OCI-LY1 (cell line): ENCODE measurements around the gene CHID1.

Experiments used
- H2AFZ ChIP-seq: fragments of 200-600 bp; sonication (generic), shearing (Covaris generic); 2 replicates; pipeline ENCODE4 v1.6.0; 2014; ENCODE audit warnings: antibody characterized with exemption, mild to moderate bottlenecking, low read length
- H3F3A ChIP-seq: fragments of 200-600 bp; sonication (generic), shearing (Covaris generic); 2 replicates; pipeline ENCODE4 v1.6.0; 2014; ENCODE audit warnings: mild to moderate bottlenecking, antibody characterized with exemption, low read length, moderate library complexity; ENCODE audit not compliant: insufficient read depth
- H3K27ac ChIP-seq: fragments of 200-600 bp; sonication (generic); 2 replicates; pipeline ENCODE4 v1.5.1; 2014; ENCODE audit warnings: low read length, mixed run types, mild to moderate bottlenecking, low read depth; ENCODE audit not compliant: poor library complexity, severe bottlenecking
- H3K27me3 ChIP-seq: fragments of 200-600 bp; sonication (generic); 2 replicates; pipeline ENCODE4 v1.6.0; 2014; ENCODE audit warnings: antibody characterized with exemption, mild to moderate bottlenecking, low read length, moderate library complexity; ENCODE audit not compliant: insufficient read depth
- H3K36me3 ChIP-seq: fragments of 200-600 bp; sonication (generic); 2 replicates; pipeline ENCODE4 v1.6.1; 2014; ENCODE audit warnings: mild to moderate bottlenecking, antibody characterized with exemption, low read length, moderate library complexity, mixed read lengths; ENCODE audit not compliant: insufficient read depth
- H3K4me1 ChIP-seq: fragments of 200-600 bp; sonication (generic); 2 replicates; pipeline ENCODE4 v1.5.1; 2014; ENCODE audit warnings: mild to moderate bottlenecking, low read length, moderate library complexity; ENCODE audit not compliant: insufficient read depth, severe bottlenecking
- H3K4me2 ChIP-seq: fragments of 200-600 bp; sonication (generic), shearing (Covaris generic); 2 replicates; pipeline ENCODE4 v1.6.1; 2014; ENCODE audit warnings: low read length
- H3K4me3 ChIP-seq: fragments of 200-600 bp; sonication (generic); 2 replicates; pipeline ENCODE4 v1.5.1; 2014; ENCODE audit warnings: low read length, low read depth, mild to moderate bottlenecking, mixed read lengths; ENCODE audit not compliant: poor library complexity, severe bottlenecking
- H3K79me2 ChIP-seq: fragments of 200-600 bp; shearing (Covaris generic); 2 replicates; pipeline ENCODE4 v1.6.1; 2016; ENCODE audit warnings: mixed run types, low read length, mixed read lengths; ENCODE audit not compliant: insufficient read depth
- H3K9ac ChIP-seq: fragments of 200-600 bp; sonication (generic), shearing (Covaris generic); 2 replicates; pipeline ENCODE4 v1.6.1; 2014; ENCODE audit warnings: mild to moderate bottlenecking, low read length, mixed read lengths
- H3K9me2 ChIP-seq: fragments of 200-600 bp; sonication (generic), shearing (Covaris generic); 2 replicates; pipeline ENCODE4 v1.6.1; 2014; ENCODE audit warnings: low read depth, mild to moderate bottlenecking, low read length, mixed read lengths
- H3K9me3 ChIP-seq: fragments of 200-600 bp; shearing (Covaris generic); 2 replicates; pipeline ENCODE4 v1.6.1; 2014; ENCODE audit warnings: low read length, mixed read lengths
- H4K20me1 ChIP-seq: fragments of 200-600 bp; sonication (generic), shearing (Covaris generic); 2 replicates; pipeline ENCODE4 v1.6.0; 2016; ENCODE audit warnings: mild to moderate bottlenecking, low read length; ENCODE audit not compliant: insufficient read depth
- EZH2 ChIP-seq: fragments of 200-600 bp; sonication (generic), shearing (Covaris generic); IDR thresholded peaks from 2 replicates; pipeline ENCODE4 v1.8.0; 2017; ENCODE audit warnings: borderline replicate concordance, mixed run types, mild to moderate bottlenecking, antibody characterized with exemption, low read length, moderate library complexity, mixed read lengths
- TF ChIP-seq, protein P1 (sequence below): fragments of 200-600 bp; sonication (generic), shearing (Covaris generic); IDR thresholded peaks from 2 replicates; pipeline ENCODE4 v1.5.1; 2017; ENCODE audit warnings: mild to moderate bottlenecking, antibody characterized with exemption, low read length, moderate library complexity, mixed read lengths

Gene CHID1

DNA sequence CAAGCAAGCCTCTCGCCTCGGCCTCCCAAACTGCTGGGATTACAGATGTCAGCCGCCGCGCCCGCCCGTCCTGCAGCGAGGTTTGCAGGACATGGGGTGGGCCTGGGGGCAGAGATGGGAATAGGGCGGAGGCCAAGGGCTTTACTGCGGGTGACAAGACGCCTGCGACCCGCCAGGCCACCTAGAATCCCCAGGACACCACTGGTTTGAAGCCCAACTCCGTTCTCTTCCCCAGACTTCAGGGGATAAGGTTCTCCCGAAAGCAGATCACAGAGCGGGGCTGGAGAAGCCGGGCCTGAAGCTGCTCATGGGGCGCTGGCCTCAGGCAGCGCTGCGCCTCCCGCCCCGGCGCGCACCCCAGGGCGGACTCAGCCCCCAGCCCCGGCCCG, 68.6 kb downstream of the CHID1 start:
- peaks cover 8% of the 10 kb centered on the region; the same call in 1 of the 2 replicates for H3K79me2 ChIP-seq
- H3K4me3 ChIP-seq, result peak overlapping the region; percentile 99
- peaks cover 38% of the 10 kb centered on the region for H3K36me3 ChIP-seq
- H4K20me1 ChIP-seq, result no peaks in the 10 kb centered on the region
- H3K27me3 ChIP-seq, result 0 out of 2 replicates have a peak, but pooled peaks cover 4% of the 10 kb centered on the region
- H3F3A ChIP-seq, result no peaks in the 10 kb centered on the region
- no peaks in the 10 kb centered on the region for H3K9me3 ChIP-seq
- no peaks in the 10 kb centered on the region for H3K9me2 ChIP-seq
- no peak for TF ChIP-seq EZH2
- TF ChIP-seq, protein P1, sequence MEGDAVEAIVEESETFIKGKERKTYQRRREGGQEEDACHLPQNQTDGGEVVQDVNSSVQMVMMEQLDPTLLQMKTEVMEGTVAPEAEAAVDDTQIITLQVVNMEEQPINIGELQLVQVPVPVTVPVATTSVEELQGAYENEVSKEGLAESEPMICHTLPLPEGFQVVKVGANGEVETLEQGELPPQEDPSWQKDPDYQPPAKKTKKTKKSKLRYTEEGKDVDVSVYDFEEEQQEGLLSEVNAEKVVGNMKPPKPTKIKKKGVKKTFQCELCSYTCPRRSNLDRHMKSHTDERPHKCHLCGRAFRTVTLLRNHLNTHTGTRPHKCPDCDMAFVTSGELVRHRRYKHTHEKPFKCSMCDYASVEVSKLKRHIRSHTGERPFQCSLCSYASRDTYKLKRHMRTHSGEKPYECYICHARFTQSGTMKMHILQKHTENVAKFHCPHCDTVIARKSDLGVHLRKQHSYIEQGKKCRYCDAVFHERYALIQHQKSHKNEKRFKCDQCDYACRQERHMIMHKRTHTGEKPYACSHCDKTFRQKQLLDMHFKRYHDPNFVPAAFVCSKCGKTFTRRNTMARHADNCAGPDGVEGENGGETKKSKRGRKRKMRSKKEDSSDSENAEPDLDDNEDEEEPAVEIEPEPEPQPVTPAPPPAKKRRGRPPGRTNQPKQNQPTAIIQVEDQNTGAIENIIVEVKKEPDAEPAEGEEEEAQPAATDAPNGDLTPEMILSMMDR, result no peak
- H3K4me2 ChIP-seq, result peak overlapping the region; percentile 70
- peaks cover 28% of the 10 kb centered on the region for H3K4me1 ChIP-seq
- peak overlapping the region; percentile 98 for H3K9ac ChIP-seq
- no peak overlapping the region for H2AFZ ChIP-seq
- H3K27ac ChIP-seq, result no peak overlapping the region

DNA sequence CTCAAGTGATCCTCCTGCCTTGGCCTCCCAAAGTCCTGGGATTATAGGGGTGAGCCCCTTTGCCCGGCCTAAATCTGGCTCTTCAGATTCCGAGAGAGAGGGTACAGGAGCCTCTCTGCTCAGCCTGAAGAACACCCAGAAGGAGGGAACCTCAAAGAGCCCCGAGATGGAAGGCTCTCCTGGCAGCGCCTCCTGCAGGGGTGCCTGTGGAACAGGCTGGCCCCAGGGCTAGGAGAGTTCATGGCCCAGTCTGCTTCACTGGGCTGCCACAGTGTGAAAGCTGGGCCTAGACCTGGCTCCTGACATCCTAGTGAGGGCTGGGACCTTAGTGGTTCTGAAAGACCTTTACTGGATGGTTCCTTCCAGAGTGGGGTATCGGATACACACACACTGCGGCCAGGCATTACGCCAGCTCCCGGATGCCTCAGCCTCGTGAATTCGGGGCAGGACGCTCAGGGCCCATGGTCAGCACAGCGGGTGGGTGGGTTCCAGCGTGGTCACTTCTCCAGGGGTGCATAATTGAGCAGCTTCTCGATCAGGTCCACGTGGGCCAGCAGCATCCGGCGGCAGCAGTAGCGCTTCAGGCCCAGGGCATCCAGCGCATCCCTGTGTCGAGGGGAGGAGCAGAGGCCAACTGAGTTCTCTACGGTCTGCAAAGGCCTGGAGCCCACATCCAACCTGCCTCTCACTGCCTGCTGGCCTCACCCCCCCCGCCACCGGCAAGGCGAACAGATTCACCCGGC, 70.6 kb downstream of the CHID1 start:
- Histone ChIP-seq H3K9me2 (no peaks in the 10 kb centered on the region), H3K27me3 (no peaks in the 10 kb centered on the region), H3K4me2 (peak overlapping the region; percentile 70; the same call in 1 of the 2 replicates), H3K36me3 (peaks cover 38% of the 10 kb centered on the region), H3K27ac (no peak overlapping the region), H3K4me1 (peaks cover 28% of the 10 kb centered on the region), H2AFZ (no peak overlapping the region), H3K9ac (no peak overlapping the region; the same call in 1 of the 2 replicates), H4K20me1 (no peaks in the 10 kb centered on the region), H3F3A (no peaks in the 10 kb centered on the region), H3K4me3 (no peak overlapping the region), H3K79me2 (peaks cover 8% of the 10 kb centered on the region; the same call in 1 of the 2 replicates), H3K9me3 (no peaks in the 10 kb centered on the region)
- no peak for TF ChIP-seq EZH2
- TF ChIP-seq, protein P1, result peak; percentile 36; the same call in 1 of the 2 replicates

DNA sequence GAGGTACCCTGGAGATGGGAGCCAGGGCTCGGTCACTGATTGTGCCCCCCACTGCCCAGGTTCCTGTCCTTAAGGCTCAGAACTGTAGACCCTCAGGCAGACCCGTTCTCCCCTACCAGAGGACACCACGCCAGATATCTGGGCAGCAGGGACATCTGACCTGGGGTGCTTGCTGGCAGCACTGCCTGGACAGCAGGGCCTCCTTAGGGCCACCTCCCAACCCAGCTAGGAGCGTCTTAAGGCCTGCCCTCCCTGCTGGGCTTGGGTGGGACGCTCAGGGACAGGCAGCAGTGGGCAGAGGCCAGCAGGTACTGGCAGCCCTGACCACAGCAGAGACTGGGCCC, 71.4 kb downstream of the CHID1 start:
- Histone ChIP-seq H3F3A (no peaks in the 10 kb centered on the region), H3K9me3 (no peaks in the 10 kb centered on the region), H3K27me3 (no peaks in the 10 kb centered on the region), H3K79me2 (peaks cover 8% of the 10 kb centered on the region; the same call in 1 of the 2 replicates), H3K9me2 (no peaks in the 10 kb centered on the region), H2AFZ (no peak overlapping the region), H3K9ac (no peak overlapping the region), H4K20me1 (no peaks in the 10 kb centered on the region), H3K36me3 (peaks cover 38% of the 10 kb centered on the region), H3K4me2 (no peak overlapping the region), H3K4me3 (no peak overlapping the region), H3K27ac (no peak overlapping the region), H3K4me1 (peaks cover 27% of the 10 kb centered on the region)
- TF ChIP-seq EZH2, result no peak
- TF ChIP-seq, protein P1, result no peak
